Muscle layer of duodenum (tissue), 2 donors: ENCODE measurements around the gene KCNAB1.

Experiments
- H3K27ac ChIP-seq: one replicate; pipeline ENCODE4 v1.7.0; 2013; ENCODE audit warnings: mild to moderate bottlenecking, low read length
- H3K27me3 ChIP-seq: one replicate; pipeline ENCODE4 v1.7.0; 2013; ENCODE audit warnings: low read depth, mild to moderate bottlenecking, control low read depth, low read length
- H3K36me3 ChIP-seq, 2 donors: one replicate each; pipeline ENCODE4 v1.7.0; 2013; ENCODE audit warnings: low read length in 2 of 2, control low read depth in 1 of 2, mild to moderate bottlenecking in 1 of 2; ENCODE audit not compliant: insufficient read depth in 2 of 2, control insufficient read depth in 1 of 2
- H3K4me1 ChIP-seq, 2 donors: one replicate each; pipeline ENCODE4 v1.7.0; 2013; ENCODE audit warnings: low read length in 2 of 2, mild to moderate bottlenecking in 2 of 2, control low read depth in 1 of 2, moderate library complexity in 1 of 2; ENCODE audit not compliant: insufficient read depth in 2 of 2, control insufficient read depth in 1 of 2
- H3K4me3 ChIP-seq, 2 donors: one replicate each; pipeline ENCODE4 v1.7.0; 2013; ENCODE audit warnings: low read length in 2 of 2, low read depth in 1 of 2, mild to moderate bottlenecking in 1 of 2
- H3K9me3 ChIP-seq, 2 donors: one replicate each; pipeline ENCODE4 v1.7.0; 2013; ENCODE audit warnings: low read length in 2 of 2, control low read depth in 1 of 2, mild to moderate bottlenecking in 1 of 2; ENCODE audit not compliant: control insufficient read depth in 1 of 2
- donor health status: healthy.

Gene KCNAB1

GRCh38 chr3:156418428-156418827, 298.1 kb downstream of the KCNAB1 start:
- Histone ChIP-seq H3K36me3 (no peaks in the 10 kb centered on the region), H3K4me1 (peaks cover 0 to 6% of the 10 kb centered on the region in 2 donors), H3K27ac (no peak overlapping the region), H3K9me3 (no peaks in the 10 kb centered on the region), H3K4me3 (no peak overlapping the region), H3K27me3 (no peaks in the 10 kb centered on the region)

DNA sequence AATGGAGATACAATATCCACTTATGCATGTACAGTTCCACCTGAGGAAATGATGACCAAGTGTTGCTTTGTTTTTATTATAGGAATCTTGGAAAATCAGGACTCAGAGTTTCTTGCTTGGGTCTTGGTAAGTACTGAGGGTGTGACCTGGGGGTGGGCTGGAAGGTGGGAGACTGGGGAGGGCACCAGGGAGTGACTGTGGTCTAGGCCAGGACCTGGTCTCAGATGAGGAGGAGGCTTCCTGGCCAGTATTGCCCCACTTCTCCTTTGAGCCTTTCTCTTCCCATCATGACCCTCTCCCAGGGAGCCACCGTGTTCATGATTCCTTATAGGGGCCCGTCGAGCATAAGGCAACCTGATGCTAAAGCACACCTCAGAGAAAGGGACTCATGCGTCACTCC, 301.2 kb downstream of the KCNAB1 start:
- Histone ChIP-seq H3K36me3 (no peaks in the 10 kb centered on the region), H3K27ac (no peak overlapping the region), H3K27me3 (no peaks in the 10 kb centered on the region), H3K4me3 (no peak overlapping the region), H3K9me3 (no peaks in the 10 kb centered on the region), H3K4me1 (peaks cover 0 to 6% of the 10 kb centered on the region in 2 donors)

GRCh38 chr3:156424758-156425157, 304.4 kb downstream of the KCNAB1 start:
- H3K9me3 ChIP-seq, result no peaks in the 10 kb centered on the region
- H3K27me3 ChIP-seq, result no peaks in the 10 kb centered on the region
- peaks cover 0 to 7% of the 10 kb centered on the region in 2 donors for H3K4me1 ChIP-seq
- H3K36me3 ChIP-seq, result no peaks in the 10 kb centered on the region
- no peak overlapping the region for H3K27ac ChIP-seq
- H3K4me3 ChIP-seq, result no peak overlapping the region

- Histone ChIP-seq H3K27me3 (no peaks in the 10 kb centered on the region), H3K4me3 (no peak overlapping the region), H3K9me3 (no peaks in the 10 kb centered on the region), H3K27ac (no peak overlapping the region), H3K36me3 (no peaks in the 10 kb centered on the region), H3K4me1 (peaks cover 0 to 7% of the 10 kb centered on the region in 2 donors)
Observed at GRCh38 chr3:156425651-156426050, 305.3 kb downstream of the KCNAB1 start.

GRCh38 chr3:156429125-156429524, 308.7 kb downstream of the KCNAB1 start:
- Histone ChIP-seq H3K4me1 (peaks cover 0 to 17% of the 10 kb centered on the region in 2 donors), H3K36me3 (no peaks in the 10 kb centered on the region), H3K9me3 (no peaks in the 10 kb centered on the region), H3K4me3 (no peak overlapping the region), H3K27me3 (no peaks in the 10 kb centered on the region), H3K27ac (no peak overlapping the region)

DNA sequence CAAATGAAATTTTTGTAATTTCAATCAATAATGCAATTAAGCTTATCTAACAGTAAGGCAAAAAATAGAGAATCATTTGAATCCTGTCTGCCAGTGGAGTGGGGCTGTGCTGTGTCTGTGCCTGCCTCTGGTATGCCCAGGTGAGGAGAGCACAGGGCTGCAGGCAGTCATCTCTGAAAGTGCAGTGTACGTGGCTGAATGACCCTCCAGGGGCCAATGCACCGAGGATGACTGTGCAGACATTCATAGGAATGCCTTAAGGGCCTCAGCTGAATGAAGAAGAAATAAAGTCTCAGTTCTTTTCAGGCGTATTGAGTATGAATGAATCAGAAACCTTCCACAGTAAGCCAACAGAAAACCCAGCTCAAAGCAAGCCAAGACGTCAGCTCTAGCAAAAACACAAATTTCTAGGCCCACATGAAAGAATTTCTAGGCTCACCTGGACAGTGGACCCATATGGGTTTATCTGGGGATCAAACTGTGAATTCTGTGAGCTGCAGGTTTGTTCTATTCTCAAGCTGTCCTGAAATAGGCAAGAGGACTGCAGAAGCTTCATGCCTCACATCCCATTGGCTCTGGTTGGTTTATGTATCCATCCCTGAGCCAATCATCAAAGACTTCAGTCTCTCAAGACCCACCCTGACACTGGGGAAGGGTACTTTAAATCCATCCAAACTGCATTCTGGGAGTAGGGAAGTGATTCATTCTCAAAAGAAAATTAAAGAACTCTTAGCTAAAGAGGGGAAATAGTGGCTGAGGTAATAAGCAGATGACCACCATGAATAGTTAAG, 311.2 kb downstream of the KCNAB1 start:
- H3K27me3 ChIP-seq, result no peaks in the 10 kb centered on the region
- no peaks in the 10 kb centered on the region for H3K9me3 ChIP-seq
- no peak overlapping the region for H3K27ac ChIP-seq
- H3K4me1 ChIP-seq, result peaks cover 0 to 17% of the 10 kb centered on the region in 2 donors
- no peaks in the 10 kb centered on the region for H3K36me3 ChIP-seq
- H3K4me3 ChIP-seq, result no peak overlapping the region

DNA sequence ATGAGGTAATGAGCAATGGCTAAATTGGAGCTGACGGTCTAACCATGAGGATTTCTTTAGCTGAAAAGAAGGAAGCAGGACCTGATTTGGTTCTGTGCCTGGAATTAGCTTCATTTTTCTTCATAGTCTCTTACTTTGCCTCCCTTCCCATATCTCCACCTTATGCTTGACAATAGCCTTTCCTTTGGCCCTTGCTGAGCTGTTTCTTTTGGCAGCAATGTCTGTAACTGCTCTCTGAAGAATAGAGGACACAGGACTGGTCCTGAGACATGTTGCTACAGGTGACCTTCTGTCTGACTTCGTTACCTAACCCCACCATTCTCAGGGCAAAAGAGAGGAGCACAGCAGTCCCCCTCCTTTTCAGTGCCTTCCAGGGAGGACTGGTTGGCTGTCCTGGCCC, 312.2 kb downstream of the KCNAB1 start:
- Histone ChIP-seq H3K27me3 (no peaks in the 10 kb centered on the region), H3K27ac (no peak overlapping the region)

DNA sequence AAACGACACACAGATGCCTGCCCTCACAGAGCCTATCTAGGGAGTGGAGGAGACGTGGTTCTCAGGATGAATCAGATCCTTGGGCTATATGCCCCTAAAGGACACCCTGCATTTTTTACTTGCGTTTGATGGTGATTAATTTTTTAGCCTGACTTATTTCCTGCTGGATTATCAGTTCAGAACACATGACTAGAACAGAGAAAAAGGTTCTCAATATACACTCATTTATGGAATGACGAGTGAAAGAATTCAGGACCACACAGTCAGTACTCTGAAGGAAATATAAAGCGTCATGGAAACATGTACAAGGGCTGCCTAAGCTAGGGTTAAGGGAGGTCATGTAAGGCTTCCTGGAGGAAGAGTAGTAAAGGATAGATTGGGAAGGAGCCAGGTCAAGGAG, 312.8 kb downstream of the KCNAB1 start:
- no peak overlapping the region for H3K27ac ChIP-seq
- H3K9me3 ChIP-seq, result no peaks in the 10 kb centered on the region
- no peak overlapping the region for H3K4me3 ChIP-seq
- H3K4me1 ChIP-seq, result peaks cover 0 to 17% of the 10 kb centered on the region in 2 donors
- H3K36me3 ChIP-seq, result no peaks in the 10 kb centered on the region
- no peaks in the 10 kb centered on the region for H3K27me3 ChIP-seq

More for the DNA sequence above, 312.2 kb downstream of the KCNAB1 start:
- H3K9me3 ChIP-seq, result no peaks in the 10 kb centered on the region
- no peaks in the 10 kb centered on the region for H3K36me3 ChIP-seq
- no peak overlapping the region for H3K4me3 ChIP-seq
- peaks cover 0 to 17% of the 10 kb centered on the region in 2 donors for H3K4me1 ChIP-seq

DNA sequence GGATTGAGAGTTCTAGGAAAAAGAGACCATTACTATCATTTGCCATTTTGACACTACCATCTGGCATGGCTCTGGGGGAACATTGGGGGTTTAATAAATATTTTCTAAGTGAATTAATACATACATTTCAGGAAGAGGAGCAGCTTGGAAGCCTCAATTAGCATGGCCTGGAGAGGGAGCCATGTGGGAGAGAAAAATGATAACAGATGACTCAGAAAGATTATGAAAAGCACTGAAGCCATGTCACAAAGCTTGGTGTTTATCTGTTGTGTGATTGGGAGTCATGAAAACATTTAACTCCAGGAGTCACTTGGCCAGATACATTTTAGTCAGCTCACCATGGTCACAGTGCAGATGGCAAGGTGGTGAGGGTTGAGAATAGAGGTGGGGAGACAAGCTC, 313.5 kb downstream of the KCNAB1 start:
- Histone ChIP-seq H3K27me3 (no peaks in the 10 kb centered on the region), H3K36me3 (no peaks in the 10 kb centered on the region), H3K4me1 (peaks cover 0 to 14% of the 10 kb centered on the region in 2 donors), H3K9me3 (no peaks in the 10 kb centered on the region), H3K4me3 (no peak overlapping the region), H3K27ac (no peak overlapping the region)

GRCh38 chr3:156434921-156435320, 314.5 kb downstream of the KCNAB1 start:
- Histone ChIP-seq H3K9me3 (no peaks in the 10 kb centered on the region), H3K36me3 (no peaks in the 10 kb centered on the region), H3K27me3 (no peaks in the 10 kb centered on the region), H3K4me1 (peaks cover 0 to 16% of the 10 kb centered on the region in 2 donors), H3K27ac (no peak overlapping the region), H3K4me3 (no peak overlapping the region)

- Histone ChIP-seq H3K27ac (no peak overlapping the region), H3K4me3 (no peak overlapping the region), H3K36me3 (no peaks in the 10 kb centered on the region), H3K27me3 (no peaks in the 10 kb centered on the region), H3K9me3 (no peaks in the 10 kb centered on the region), H3K4me1 (peaks cover 0 to 23% of the 10 kb centered on the region in 2 donors)
Observed at GRCh38 chr3:156443079-156443478, 322.7 kb downstream of the KCNAB1 start.
